Parathyroid adenoma (tissue), 2 donors: Measurements from ENCODE around the gene FBXO28.

Source experiments
- H2AFZ ChIP-seq: fragments of 300-600 bp; sonication (generic); one replicate; pipeline ENCODE4 v1.7.0; 2017; ENCODE audit warnings: antibody characterized with exemption, mild to moderate bottlenecking
- H3K27ac ChIP-seq: fragments of 300-600 bp; sonication (generic); one replicate; pipeline ENCODE4 v1.7.0; 2017
- H3K27me3 ChIP-seq: fragments of 300-600 bp; sonication (generic); one replicate; pipeline ENCODE4 v1.7.0; 2017; ENCODE audit warnings: low read length; ENCODE audit not compliant: control insufficient read depth, insufficient read depth
- H3K36me3 ChIP-seq: fragments of 300-600 bp; sonication (generic); one replicate; pipeline ENCODE4 v1.7.0; 2017; ENCODE audit warnings: low read length; ENCODE audit not compliant: control insufficient read depth, insufficient read depth
- H3K4me1 ChIP-seq: fragments of 300-600 bp; sonication (generic); one replicate; pipeline ENCODE4 v1.7.0; 2017; ENCODE audit warnings: control low read depth
- H3K4me2 ChIP-seq: fragments of 300-600 bp; sonication (generic); one replicate; pipeline ENCODE4 v1.7.0; 2017; ENCODE audit warnings: low read length
- H3K4me3 ChIP-seq: fragments of 300-600 bp; sonication (generic); one replicate; pipeline ENCODE4 v1.7.0; 2017; ENCODE audit warnings: low read depth, low read length
- H3K79me2 ChIP-seq: fragments of 300-600 bp; sonication (generic); one replicate; pipeline ENCODE4 v1.7.0; 2017; ENCODE audit warnings: control low read depth
- H3K9ac ChIP-seq: fragments of 300-600 bp; sonication (generic); one replicate; pipeline ENCODE4 v1.7.0; 2017; ENCODE audit warnings: mild to moderate bottlenecking
- H3K9me3 ChIP-seq: fragments of 300-600 bp; sonication (generic); one replicate; pipeline ENCODE4 v1.7.0; 2017; ENCODE audit warnings: low read length; ENCODE audit not compliant: control insufficient read depth
- CTCF ChIP-seq: fragments of 300-600 bp; sonication (generic); IDR thresholded peaks from one replicate; pipeline ENCODE4 v1.7.0; 2017; ENCODE audit warnings: antibody characterized with exemption, mild to moderate bottlenecking
- donor health status: primary hyperparathyroidism.

FBXO28 gene

DNA sequence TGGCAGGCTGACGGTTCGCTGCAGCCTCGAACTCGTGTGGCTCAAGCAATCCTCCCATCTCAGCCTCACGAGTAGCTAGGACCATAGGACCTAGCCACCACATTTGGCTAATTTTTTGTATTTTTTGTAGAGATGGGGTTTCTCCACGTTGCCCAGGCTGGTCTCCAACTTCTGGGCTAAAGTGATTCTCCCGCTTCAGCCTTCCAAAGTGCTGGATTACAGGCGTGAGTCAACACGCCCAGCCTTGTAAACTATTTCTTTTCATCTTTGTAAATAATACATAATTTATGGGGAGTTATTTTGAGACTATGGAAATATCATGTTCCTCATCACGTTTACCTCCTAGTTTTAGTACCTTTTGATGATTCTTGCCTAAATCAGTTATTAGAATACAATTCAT is 906 bp upstream of the FBXO28 start:
- Histone ChIP-seq H3K9ac (no peak overlapping the region), H3K27me3 (no peaks in the 10 kb centered on the region), H2AFZ (no peak overlapping the region), H3K4me1 (no peaks in the 10 kb centered on the region), H3K79me2 (peaks cover 9% of the 10 kb centered on the region), H3K36me3 (no peaks in the 10 kb centered on the region), H3K9me3 (no peaks in the 10 kb centered on the region), H3K4me2 (no peak overlapping the region), H3K27ac (no peak overlapping the region), H3K4me3 (peak overlapping the region; percentile 77)
- no peak for TF ChIP-seq CTCF

DNA sequence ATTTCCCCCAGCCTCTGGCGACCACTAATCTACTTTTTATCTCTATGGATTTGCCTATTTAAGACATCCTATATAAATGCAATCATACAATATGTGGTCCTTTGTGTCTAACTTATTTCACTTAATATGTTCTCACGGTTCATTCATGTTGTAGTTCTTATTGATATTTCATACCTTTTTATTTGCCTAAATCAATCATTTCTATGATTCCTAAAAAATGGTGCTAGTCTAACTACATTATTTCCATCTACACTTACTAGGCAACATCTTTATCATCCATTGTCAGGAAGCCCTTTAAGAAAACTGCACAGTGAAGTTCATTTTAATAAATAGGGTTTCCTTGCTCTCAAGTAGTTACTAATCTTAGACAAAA is 380 bp upstream of the FBXO28 start:
- H3K27ac ChIP-seq = peak overlapping the region; percentile 75
- H3K36me3 ChIP-seq = no peaks in the 10 kb centered on the region
- H3K9me3 ChIP-seq = no peaks in the 10 kb centered on the region
- H3K27me3 ChIP-seq = no peaks in the 10 kb centered on the region
- H2AFZ ChIP-seq = peak overlapping the region; percentile 92
- no peaks in the 10 kb centered on the region for H3K4me1 ChIP-seq
- no peak overlapping the region for H3K9ac ChIP-seq
- peak overlapping the region; percentile 78 for H3K4me2 ChIP-seq
- H3K4me3 ChIP-seq = peak overlapping the region; percentile 77
- peaks cover 9% of the 10 kb centered on the region for H3K79me2 ChIP-seq
- TF ChIP-seq CTCF = no peak

- Histone ChIP-seq H3K79me2 (peaks cover 9% of the 10 kb centered on the region), H3K4me1 (no peaks in the 10 kb centered on the region), H3K9ac (peak overlapping the region; percentile 50), H3K4me2 (peak overlapping the region; percentile 78), H3K4me3 (peak overlapping the region; percentile 77), H3K27me3 (no peaks in the 10 kb centered on the region), H3K36me3 (no peaks in the 10 kb centered on the region), H3K9me3 (no peaks in the 10 kb centered on the region), H2AFZ (peak overlapping the region; percentile 92), H3K27ac (peak overlapping the region; percentile 75)
- TF ChIP-seq CTCF = no peak
These were observed 870 bp downstream of the FBXO28 start for GRCh38 chr1:224114787-224115175.

DNA sequence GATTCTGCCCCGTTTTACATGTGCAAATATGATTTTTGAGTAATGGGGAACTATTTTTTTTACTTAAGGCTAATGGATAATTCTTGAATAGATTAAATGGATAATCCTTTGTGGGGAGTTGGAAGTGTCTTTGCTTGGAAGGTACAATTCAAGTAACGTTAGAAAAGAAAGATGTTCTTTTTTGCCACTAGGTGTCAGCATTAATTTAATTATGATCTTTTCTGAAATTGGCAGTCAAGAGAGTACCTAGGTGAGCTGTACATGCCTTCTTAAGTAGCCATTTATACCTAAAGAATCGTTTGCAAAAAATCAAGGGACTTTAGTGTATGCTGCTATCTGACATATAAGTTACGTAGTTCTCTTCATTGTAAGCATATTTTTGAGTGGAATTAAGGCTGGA is 2.2 kb downstream of the FBXO28 start:
- no peaks in the 10 kb centered on the region for H3K27me3 ChIP-seq
- H3K9ac ChIP-seq = no peak overlapping the region
- peak overlapping the region; percentile 34 for H3K4me2 ChIP-seq
- no peaks in the 10 kb centered on the region for H3K9me3 ChIP-seq
- no peaks in the 10 kb centered on the region for H3K4me1 ChIP-seq
- H2AFZ ChIP-seq = no peak overlapping the region
- peaks cover 12% of the 10 kb centered on the region for H3K79me2 ChIP-seq
- no peaks in the 10 kb centered on the region for H3K36me3 ChIP-seq
- H3K4me3 ChIP-seq = peak overlapping the region; percentile 9
- no peak overlapping the region for H3K27ac ChIP-seq
- TF ChIP-seq CTCF = peak; percentile 41

DNA sequence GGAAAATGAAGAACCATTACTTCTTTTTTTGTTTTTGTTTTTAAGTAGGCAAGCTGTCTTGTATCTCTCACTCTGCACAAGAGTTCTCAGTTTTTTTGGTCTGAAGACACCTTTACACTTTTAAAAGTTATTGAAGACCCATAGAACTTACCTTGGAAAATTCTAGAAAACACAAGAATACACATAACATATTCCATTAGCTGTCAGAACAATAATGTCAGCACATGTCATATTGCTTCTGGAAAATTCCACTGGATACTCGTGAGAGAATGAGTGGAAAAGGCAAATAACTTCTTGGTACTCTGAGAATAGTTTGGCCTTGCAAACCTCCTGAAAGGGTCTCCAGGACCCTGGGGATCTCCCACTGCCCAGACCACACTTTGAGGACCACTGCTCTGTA is 4.8 kb downstream of the FBXO28 start:
- no peak overlapping the region for H3K4me3 ChIP-seq
- peaks cover 12% of the 10 kb centered on the region for H3K79me2 ChIP-seq
- no peak overlapping the region for H3K9ac ChIP-seq
- TF ChIP-seq CTCF = no peak
- H3K4me2 ChIP-seq = no peak overlapping the region
- H3K4me1 ChIP-seq = no peaks in the 10 kb centered on the region
- H2AFZ ChIP-seq = no peak overlapping the region
- H3K27ac ChIP-seq = no peak overlapping the region
- no peaks in the 10 kb centered on the region for H3K36me3 ChIP-seq
- no peaks in the 10 kb centered on the region for H3K9me3 ChIP-seq
- no peaks in the 10 kb centered on the region for H3K27me3 ChIP-seq
